ENCODE data around the gene ODC1. TPM values are rescaled to one million over a fixed set of nuclear protein-coding genes. Genes with fewer than 3 reads are reported as not detected.

The ODC1 gene
- polyA plus RNA-seq, 1 experiment: 86.9 TPM

- no peak for TF ChIP-seq CTCF (IDR thresholded peaks at IDR 0.05; ENCODE audit: insufficient read depth, low read depth, low read length)
- ChIA-PET CTCF (interaction anchor here (0.7 to 1.2 kb wide), 2 partner anchors 30 to 278 kb away, joined by 3 to 4 read pairs; no protein-coding TSS in a partner anchor), POLR2A (interaction anchor here (0.6 kb wide), 1 partner anchor 9 kb away, joined by 12 read pairs; no protein-coding TSS in a partner anchor)
- DNase-seq (ENCODE audit: low read depth): no peak
- Histone ChIP-seq H3K27me3 (ENCODE audit: control insufficient read depth, insufficient read depth, low read length) (no peaks in the 10 kb centered on the region), H3K36me3 (ENCODE audit: control insufficient read depth, insufficient read depth, low read length) (peaks cover 4% of the 10 kb centered on the region), H3K4me3 (ENCODE audit: low read depth, low read length) (no peak overlapping the region)
Observed at GRCh38 chr2:10402653-10403215, 45.4 kb downstream of the ODC1 start.

- no peak for TF ChIP-seq CTCF (IDR thresholded peaks at IDR 0.05; ENCODE audit: insufficient read depth, low read depth, low read length)
- no peak overlapping the region for H3K4me3 ChIP-seq (ENCODE audit: low read depth, low read length)
- CTCF ChIA-PET: interaction anchor here (0.7 to 1.2 kb wide), 3 partner anchors 30 to 277 kb away, joined by 3 to 4 read pairs (median 3); no protein-coding TSS in a partner anchor
- peaks cover 4% of the 10 kb centered on the region for H3K36me3 ChIP-seq (ENCODE audit: control insufficient read depth, insufficient read depth, low read length)
- H3K27me3 ChIP-seq (ENCODE audit: control insufficient read depth, insufficient read depth, low read length): no peaks in the 10 kb centered on the region
- POLR2A ChIA-PET: interaction anchor here (0.6 kb wide), 1 partner anchor 8 kb away, joined by 12 read pairs; no protein-coding TSS in a partner anchor
- DNase-seq (ENCODE audit: low read depth): no peak
Observed at GRCh38 chr2:10402062-10402585, 46.0 kb downstream of the ODC1 start.

- no peaks in the 10 kb centered on the region for H3K27me3 ChIP-seq (ENCODE audit: control insufficient read depth, insufficient read depth, low read length)
- peaks cover 4% of the 10 kb centered on the region for H3K36me3 ChIP-seq (ENCODE audit: control insufficient read depth, insufficient read depth, low read length)
- no peak for TF ChIP-seq CTCF (IDR thresholded peaks at IDR 0.05; ENCODE audit: insufficient read depth, low read depth, low read length)
- CTCF ChIA-PET: interaction anchor here (1.1 kb wide), 1 partner anchor 35 kb away, joined by 3 read pairs; no protein-coding TSS in a partner anchor
- H3K4me3 ChIP-seq (ENCODE audit: low read depth, low read length): no peak overlapping the region
- POLR2A ChIA-PET: no interaction called here
- DNase-seq (ENCODE audit: low read depth): no peak
Observed at GRCh38 chr2:10400978-10401951, 46.9 kb downstream of the ODC1 start.

DNA sequence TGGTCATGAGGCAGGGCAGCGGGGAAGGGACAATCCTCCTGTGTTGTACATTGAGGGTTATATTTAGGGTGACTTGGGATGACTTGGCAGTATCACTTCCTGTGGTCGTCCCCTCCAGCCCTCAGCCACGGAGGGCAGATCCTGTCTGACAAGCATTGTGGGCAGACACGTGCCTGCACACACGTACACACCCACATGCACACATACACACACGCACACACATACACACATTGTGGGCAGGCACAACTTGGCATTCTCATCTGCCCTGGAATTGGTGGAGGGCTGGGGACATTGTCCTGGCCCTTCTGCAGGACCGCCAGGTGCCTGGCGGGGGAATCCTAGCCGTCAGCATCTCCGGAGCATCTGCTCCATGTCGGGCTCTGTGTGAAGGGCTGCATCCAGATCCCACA lies 47.6 kb downstream of the ODC1 start:
- Histone ChIP-seq H3K27me3 (ENCODE audit: control insufficient read depth, insufficient read depth, low read length) (no peaks in the 10 kb centered on the region), H3K36me3 (ENCODE audit: control insufficient read depth, insufficient read depth, low read length) (peaks cover 4% of the 10 kb centered on the region), H3K4me3 (ENCODE audit: low read depth, low read length) (no peak overlapping the region)
- no peak for TF ChIP-seq CTCF (IDR thresholded peaks at IDR 0.05; ENCODE audit: insufficient read depth, low read depth, low read length)
- ChIA-PET POLR2A (no interaction called here), CTCF (no interaction called here)
- no peak for DNase-seq (ENCODE audit: low read depth)

- DNase-seq (ENCODE audit: low read depth): no peak
- Histone ChIP-seq H3K36me3 (ENCODE audit: control insufficient read depth, insufficient read depth, low read length) (peaks cover 4% of the 10 kb centered on the region), H3K4me3 (ENCODE audit: low read depth, low read length) (no peak overlapping the region), H3K27me3 (ENCODE audit: control insufficient read depth, insufficient read depth, low read length) (no peaks in the 10 kb centered on the region)
- POLR2A ChIA-PET: no interaction called here
- CTCF ChIA-PET: no interaction called here
- no peak for TF ChIP-seq CTCF (IDR thresholded peaks at IDR 0.05; ENCODE audit: insufficient read depth, low read depth, low read length)
Observed at GRCh38 chr2:10400002-10400401, 48.1 kb downstream of the ODC1 start.
